ENCODE results near the gene DGKG.

DGKG gene

GRCh38 chr3:186193534-186194450 is 168.2 kb downstream of the DGKG start:
- in situ Hi-C loops (cut with HindIII; ENCODE audit: low pct_unique_long_range_greater_than_20kb, low sequenced_read_pairs): no loop called here
- DNase-seq (ENCODE audit: low read depth in 1 of 2, low spot score in 1 of 2): no peak
- no peak for TF ChIP-seq JUND (IDR thresholded peaks at IDR 0.05; ENCODE audit: low read depth)

DNA sequence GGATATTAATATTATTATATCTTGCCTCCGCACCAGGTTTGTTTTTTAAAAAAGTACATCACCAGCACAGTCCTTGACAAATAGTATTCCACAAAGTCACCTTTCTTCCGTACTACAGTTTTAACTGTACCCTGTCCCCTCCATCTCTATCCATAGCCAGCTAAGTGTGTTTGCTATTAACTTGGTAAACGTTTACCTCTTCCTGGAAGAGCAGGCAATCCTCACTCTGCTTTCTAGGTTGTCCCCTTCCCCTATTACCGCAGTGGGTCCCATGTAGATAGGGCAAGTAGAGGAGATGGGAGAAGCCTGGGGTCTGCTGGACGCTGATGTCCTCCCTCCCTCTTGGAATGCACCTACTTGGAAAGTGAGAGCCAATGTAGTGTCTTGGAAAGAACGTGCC is 169.2 kb downstream of the DGKG start:
- DNase-seq (ENCODE audit: low read depth in 1 of 2, low spot score in 1 of 2): no peak

DNA sequence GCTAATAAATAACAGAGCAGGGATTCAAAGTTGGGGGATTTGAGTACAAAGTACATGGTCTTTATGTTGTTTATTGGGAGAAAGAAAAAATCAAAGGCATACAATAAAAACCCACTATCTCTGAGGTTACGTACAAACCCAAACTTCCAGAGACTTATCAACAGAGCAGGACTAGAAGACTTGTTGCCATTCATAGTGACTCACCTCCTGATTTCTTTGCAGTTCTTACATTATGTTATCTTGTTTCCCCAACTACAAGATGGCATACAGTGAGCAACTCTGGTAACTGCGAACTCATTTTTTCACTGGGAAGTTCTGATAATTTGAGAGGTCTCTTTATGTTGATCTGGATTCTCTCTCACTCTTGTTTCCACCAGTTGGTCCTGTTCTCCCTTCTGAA is 172.5 kb downstream of the DGKG start:
- in situ Hi-C loops (cut with HindIII; ENCODE audit: low pct_unique_long_range_greater_than_20kb, low sequenced_read_pairs): no loop called here
- no peak for TF ChIP-seq JUND (IDR thresholded peaks at IDR 0.05; ENCODE audit: low read depth)
- no peak for DNase-seq (ENCODE audit: low read depth in 1 of 2, low spot score in 1 of 2)

More for the DNA sequence above, 169.2 kb downstream of the DGKG start:
- TF ChIP-seq JUND (IDR thresholded peaks at IDR 0.05; ENCODE audit: low read depth): no peak
- in situ Hi-C loops (cut with HindIII; ENCODE audit: low pct_unique_long_range_greater_than_20kb, low sequenced_read_pairs): no loop called here

GRCh38 chr3:186187401-186188275 is 174.4 kb downstream of the DGKG start:
- DNase-seq (ENCODE audit: low read depth in 1 of 2, low spot score in 1 of 2): no peak
- in situ Hi-C loops (cut with HindIII; ENCODE audit: low pct_unique_long_range_greater_than_20kb, low sequenced_read_pairs): no loop called here
- no peak for TF ChIP-seq JUND (IDR thresholded peaks at IDR 0.05; ENCODE audit: low read depth)

DNA sequence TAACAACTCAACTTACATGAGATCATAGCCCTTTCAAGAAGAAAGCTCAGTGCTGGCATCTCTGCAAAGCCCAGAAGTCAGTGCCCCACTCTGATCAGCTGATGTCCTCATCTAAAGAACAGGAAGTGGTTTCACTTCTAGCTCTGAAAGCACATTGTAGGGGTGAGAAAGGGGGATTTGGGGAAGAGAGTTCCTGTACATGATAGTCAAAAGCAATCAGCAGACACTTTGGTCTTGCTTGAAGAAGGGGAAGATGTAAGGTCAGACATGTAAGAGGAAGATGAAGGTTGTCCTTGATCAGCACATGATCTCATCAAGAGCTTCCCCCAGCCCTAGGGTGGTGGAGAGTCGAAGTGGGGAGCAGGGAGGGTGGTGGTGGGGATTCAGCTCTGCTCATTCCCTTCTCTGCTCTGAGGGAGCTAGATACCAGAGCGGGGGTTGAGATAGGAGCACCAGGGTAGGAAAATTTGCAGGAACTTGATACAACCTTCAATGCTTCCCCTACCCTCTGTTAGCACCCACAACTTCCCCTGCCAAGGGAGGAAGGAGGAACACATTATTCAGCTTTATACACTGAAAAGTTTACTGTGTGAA is 176.7 kb downstream of the DGKG start:
- no peak for TF ChIP-seq JUND (IDR thresholded peaks at IDR 0.05; ENCODE audit: low read depth)
- no peak for DNase-seq (ENCODE audit: low read depth in 1 of 2, low spot score in 1 of 2)
- in situ Hi-C loops (cut with HindIII; ENCODE audit: low pct_unique_long_range_greater_than_20kb, low sequenced_read_pairs): no loop called here

GRCh38 chr3:186184021-186184420 is 178.0 kb downstream of the DGKG start:
- in situ Hi-C loops (cut with HindIII; ENCODE audit: low pct_unique_long_range_greater_than_20kb, low sequenced_read_pairs): no loop called here
- no peak for TF ChIP-seq JUND (IDR thresholded peaks at IDR 0.05; ENCODE audit: low read depth)
- DNase-seq (ENCODE audit: low read depth in 1 of 2, low spot score in 1 of 2): no peak

DNA sequence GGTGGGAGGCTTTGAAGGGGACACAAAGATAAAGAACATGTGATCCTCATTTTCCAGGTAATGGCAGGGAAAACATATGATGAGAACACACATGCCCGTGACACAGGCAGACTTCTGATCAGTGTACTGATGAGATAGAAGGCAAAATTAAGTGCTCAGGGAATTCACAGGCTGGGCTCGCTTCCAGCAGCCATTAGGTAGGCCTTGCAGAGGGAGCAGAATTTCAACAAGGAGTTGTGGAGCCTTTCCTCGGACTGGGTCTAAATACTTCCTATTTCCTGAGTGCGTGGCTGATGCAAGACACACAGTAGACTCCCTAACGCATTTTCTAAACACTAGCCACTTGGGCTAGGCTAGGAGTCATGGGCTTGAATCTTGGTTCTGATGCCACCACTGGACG is 179.2 kb downstream of the DGKG start:
- no peak for DNase-seq (ENCODE audit: low read depth in 1 of 2, low spot score in 1 of 2)
- in situ Hi-C loops (cut with HindIII; ENCODE audit: low pct_unique_long_range_greater_than_20kb, low sequenced_read_pairs): no loop called here
- TF ChIP-seq JUND (IDR thresholded peaks at IDR 0.05; ENCODE audit: low read depth): no peak

DNA sequence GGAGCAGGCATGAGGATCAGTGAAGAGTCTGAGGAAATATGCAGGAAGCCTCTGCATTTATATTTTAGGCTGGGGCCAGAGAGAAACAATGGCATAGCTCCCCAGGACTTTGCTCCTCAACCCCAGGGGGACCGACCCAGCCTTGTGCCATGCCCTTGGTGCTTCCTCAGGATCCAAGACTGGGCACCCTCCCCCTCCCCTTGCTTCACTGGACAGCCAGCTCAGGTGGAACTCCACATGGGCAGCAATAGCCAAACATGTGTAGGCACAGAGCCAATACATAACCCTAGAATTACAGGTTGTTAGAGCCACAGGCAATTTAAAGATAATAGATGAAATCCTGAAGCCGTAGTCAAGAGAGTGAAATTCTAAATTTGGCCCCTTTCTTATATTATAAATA is 180.1 kb downstream of the DGKG start:
- in situ Hi-C loops (cut with HindIII; ENCODE audit: low pct_unique_long_range_greater_than_20kb, low sequenced_read_pairs): no loop called here

DNA sequence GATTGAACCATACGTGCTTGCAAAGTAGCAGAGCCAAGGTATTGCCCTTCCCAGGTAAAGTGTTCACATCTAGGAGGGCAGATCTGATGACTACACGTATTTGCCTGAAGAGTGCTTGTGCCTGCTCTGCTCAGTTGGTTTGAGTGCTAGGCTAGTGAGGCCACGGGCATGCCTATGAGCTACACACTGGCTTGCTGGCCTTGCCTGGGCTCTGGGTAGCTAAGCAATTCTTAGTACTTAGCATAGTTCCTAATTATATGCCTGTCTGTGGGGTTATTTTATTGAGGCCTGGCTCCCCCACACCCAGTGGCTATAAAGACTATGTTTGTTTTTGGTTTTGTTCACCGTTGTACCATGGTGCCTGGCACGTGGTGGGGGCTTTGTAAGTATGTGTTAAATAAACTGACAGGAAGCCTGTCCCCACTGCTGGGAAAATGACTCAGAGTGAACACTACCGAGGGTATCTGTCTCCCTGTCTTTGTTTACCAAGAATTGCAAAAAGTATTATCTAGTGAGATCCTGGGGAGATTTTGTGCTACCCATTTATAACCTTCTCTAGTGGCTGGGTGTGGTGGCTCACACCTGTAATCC is 181.0 kb downstream of the DGKG start:
- in situ Hi-C loops (cut with HindIII; ENCODE audit: low pct_unique_long_range_greater_than_20kb, low sequenced_read_pairs): no loop called here
- TF ChIP-seq JUND (IDR thresholded peaks at IDR 0.05; ENCODE audit: low read depth): no peak
- DNase-seq (ENCODE audit: low read depth in 1 of 2, low spot score in 1 of 2): no peak

More for the DNA sequence above, 180.1 kb downstream of the DGKG start:
- DNase-seq (ENCODE audit: low read depth in 1 of 2, low spot score in 1 of 2): no peak
- TF ChIP-seq JUND (IDR thresholded peaks at IDR 0.05; ENCODE audit: low read depth): no peak

GRCh38 chr3:186180151-186180550 is 181.9 kb downstream of the DGKG start:
- no peak for DNase-seq (ENCODE audit: low read depth in 1 of 2, low spot score in 1 of 2)
- in situ Hi-C loops (cut with HindIII; ENCODE audit: low pct_unique_long_range_greater_than_20kb, low sequenced_read_pairs): no loop called here
- TF ChIP-seq JUND (IDR thresholded peaks at IDR 0.05; ENCODE audit: low read depth): no peak

DNA sequence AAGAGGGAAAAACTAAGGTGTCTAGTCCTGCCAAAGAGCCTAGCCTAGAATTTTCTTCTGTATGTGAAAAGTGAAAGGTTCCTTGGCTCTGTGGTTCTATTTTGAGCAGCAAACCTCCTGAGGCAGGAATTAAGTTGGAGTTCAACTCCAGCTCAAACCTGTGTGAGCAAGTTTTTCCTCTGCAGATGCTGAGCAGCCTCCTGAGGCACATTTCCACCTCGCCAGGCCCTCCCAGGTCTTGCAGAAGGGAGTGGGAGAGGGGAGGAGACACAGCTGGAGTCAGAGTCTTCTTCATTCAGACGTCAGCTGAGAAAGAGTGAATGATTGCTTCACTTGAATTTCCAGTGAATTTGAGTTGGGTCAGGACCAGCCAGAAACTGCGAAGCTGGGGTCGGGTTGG is 183.6 kb downstream of the DGKG start:
- in situ Hi-C loops (cut with HindIII; ENCODE audit: low pct_unique_long_range_greater_than_20kb, low sequenced_read_pairs): no loop called here
- DNase-seq (ENCODE audit: low read depth in 1 of 2, low spot score in 1 of 2): no peak
- no peak for TF ChIP-seq JUND (IDR thresholded peaks at IDR 0.05; ENCODE audit: low read depth)

- TF ChIP-seq JUND (IDR thresholded peaks at IDR 0.05; ENCODE audit: low read depth): no peak
- in situ Hi-C loops (cut with HindIII; ENCODE audit: low pct_unique_long_range_greater_than_20kb, low sequenced_read_pairs): no loop called here
- DNase-seq (ENCODE audit: low read depth in 1 of 2, low spot score in 1 of 2): no peak
Observed at GRCh38 chr3:186176373-186176990, 185.6 kb downstream of the DGKG start.

Data from T47D (cell line).